ENCODE results near the gene WASL. TPM values are rescaled to one million over a fixed set of nuclear protein-coding genes. Genes with fewer than 3 reads are reported as not detected.
"Not testable (repeated sequence)": the region's sequence is repeated elsewhere in the genome, so short reads cannot be mapped to it uniquely, and the experiment has no call there.

Gene WASL
- polyA plus RNA-seq, 3 donors: 67.6 to 71.6 (median 70.0) TPM

- DNase-seq: no peak
These were observed 10.0 kb downstream of the WASL start for GRCh38 chr7:123738808-123739207.

- DNase-seq: no peak
These were observed 10.4 kb downstream of the WASL start for GRCh38 chr7:123738356-123738755.

GRCh38 chr7:123737168-123737674 is 11.6 kb downstream of the WASL start:
- not testable (repeated sequence) for DNase-seq

DNA sequence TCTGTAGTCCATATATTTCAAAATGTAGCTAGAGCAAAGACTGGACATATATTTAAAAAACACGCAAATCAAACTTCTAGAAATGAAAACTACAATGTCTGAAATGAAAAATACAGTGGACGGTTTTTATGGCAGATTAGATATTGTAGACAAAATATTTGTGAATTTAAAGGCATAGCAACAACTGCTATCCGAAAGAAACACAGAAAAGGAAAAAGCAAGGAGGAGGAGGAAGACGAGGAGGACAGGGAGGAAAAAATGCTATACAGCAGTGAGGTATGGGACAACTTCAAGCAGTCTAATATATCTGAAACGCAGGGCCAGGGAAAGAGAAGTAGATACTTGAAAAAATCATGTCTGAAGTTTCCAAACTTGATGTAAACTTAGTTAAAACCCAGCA is 13.3 kb downstream of the WASL start:
- DNase-seq: no peak

DNA sequence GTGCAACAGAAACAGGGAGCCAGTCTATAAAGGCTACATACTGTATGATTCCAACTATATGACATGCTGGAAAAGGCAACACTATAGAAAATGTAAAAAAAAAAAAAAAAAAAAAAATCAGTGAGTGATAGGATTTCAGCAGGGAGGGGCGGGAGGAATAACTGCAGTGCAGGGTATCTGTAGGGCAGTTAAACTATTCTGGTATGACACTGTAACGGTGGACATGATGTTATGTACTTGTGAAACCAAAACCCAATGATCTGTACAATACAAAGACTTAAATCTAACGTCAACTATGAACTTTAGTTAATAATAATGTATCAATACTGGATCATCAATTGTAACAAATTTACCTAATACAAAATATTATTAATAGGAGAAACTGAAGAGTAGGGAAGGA is 14.3 kb downstream of the WASL start:
- no peak for DNase-seq

DNA sequence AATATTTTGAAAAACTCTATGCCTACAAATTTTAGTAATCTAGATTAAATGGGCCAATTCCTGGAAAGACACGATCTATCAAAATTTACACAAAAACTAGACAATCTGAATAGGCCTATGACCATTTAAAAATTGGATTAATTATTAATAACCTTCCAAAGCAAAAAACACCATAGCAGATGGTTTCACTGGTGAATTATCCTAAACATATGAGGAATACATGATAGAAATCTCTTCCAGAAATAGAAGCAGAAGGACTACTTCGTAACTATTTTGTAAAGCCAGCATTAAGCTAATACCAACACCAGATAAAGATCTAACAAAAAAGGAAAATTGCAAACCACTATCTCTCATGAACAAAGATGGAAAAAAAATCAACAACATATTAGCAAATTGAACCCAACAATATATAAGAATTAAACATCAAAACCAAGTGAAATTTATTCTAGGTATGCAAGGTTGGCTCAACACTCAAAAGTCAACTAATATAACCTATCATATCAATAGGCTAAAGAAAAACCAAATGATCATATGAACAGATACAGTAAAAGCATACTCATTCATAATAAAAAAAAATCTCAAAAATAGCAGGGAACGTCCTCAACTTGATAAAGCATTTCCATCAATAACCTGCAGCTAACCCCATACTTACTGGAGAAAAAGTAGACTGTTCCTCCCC is 16.3 kb downstream of the WASL start:
- DNase-seq: no peak

- DNase-seq: no peak
These were observed 19.6 kb downstream of the WASL start for GRCh38 chr7:123729218-123729578.

- no peak for DNase-seq
These were observed 21.5 kb downstream of the WASL start for GRCh38 chr7:123727071-123727837.

- no peak for DNase-seq
These were observed 23.1 kb downstream of the WASL start for GRCh38 chr7:123725586-123726171.

GRCh38 chr7:123724817-123725253 is 24.0 kb downstream of the WASL start:
- DNase-seq: no peak

- DNase-seq: no peak
These were observed 24.9 kb downstream of the WASL start for GRCh38 chr7:123723913-123724312.

DNA sequence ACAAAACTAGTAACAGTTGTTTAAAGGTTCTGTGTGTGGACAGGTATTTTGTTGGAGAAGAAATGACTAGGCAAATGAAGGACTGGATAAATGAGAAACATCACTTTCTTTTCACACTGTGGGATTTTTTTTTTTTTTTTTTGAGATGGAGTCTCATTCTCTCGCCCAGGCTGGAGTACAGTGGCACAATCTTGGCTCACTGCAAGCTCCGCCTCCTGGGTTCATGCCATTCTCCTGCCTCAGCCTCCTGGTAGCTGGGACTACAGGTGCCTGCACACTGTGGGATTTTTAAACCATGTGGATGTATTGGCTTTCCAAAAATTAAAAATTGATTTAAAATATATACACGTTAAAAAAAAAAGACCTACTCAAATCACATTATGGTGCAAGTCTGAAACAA is 28.3 kb downstream of the WASL start:
- not testable (repeated sequence) for DNase-seq

GRCh38 chr7:123719197-123719721 is 29.5 kb downstream of the WASL start:
- no peak for DNase-seq

DNA sequence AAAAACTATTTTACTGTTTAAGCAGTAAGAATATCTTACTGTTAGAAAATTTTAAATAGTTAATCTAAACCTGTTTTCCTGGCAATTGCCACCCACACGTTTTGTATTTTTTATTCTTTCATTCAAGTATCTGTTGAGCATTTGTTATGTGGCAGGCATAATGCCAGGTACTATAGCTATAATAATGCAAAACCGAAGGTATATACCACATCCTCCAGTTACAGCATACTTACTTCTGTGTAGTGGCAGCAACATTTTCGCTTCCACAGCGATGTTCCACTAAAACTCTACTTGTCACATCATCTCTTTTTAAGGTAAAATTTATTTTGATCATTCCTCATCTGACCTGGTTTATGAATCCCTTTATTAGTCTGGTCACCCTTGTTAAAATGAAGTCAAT is 30.0 kb downstream of the WASL start:
- no peak for DNase-seq

GRCh38 chr7:123717689-123718088 is 31.1 kb downstream of the WASL start:
- DNase-seq: no peak

DNA sequence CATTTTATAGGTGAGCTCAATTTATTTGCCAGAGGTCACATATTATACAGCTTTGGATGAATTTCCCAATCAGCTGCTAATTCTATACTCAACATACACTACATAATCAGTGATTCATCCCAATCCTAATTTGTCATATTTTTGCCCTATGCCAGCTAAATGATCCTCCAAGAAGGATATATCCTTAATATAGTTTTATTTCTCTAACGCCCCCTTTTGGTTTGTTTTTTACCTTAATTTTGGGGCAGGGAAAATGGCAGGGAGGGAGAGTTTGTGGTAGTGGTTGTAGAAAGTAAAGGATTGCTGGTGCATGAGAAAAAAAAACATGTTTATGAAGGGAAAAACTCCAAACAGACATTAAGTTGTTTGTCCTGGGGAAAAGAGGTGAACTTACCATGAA is 31.9 kb downstream of the WASL start:
- no peak for DNase-seq

DNA sequence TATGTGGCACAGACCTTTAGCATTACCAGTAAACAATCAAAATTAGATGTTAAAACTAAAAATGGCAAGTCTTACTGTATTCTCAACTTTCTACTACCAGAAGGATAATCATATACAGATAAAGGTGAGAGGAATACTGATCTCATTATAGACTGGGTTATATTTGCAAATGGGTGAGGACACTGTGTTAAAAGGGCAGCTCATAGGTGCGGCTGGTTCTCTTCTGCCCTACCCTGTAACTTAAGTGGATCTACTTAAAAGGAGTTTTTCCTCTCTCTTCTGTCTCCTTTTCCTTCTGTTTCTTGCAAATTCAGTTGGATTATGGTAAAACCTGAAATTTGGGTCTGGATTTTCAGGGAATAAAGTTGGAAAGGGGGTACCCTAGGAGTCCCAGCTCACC is 33.0 kb downstream of the WASL start:
- no peak for DNase-seq

DNA sequence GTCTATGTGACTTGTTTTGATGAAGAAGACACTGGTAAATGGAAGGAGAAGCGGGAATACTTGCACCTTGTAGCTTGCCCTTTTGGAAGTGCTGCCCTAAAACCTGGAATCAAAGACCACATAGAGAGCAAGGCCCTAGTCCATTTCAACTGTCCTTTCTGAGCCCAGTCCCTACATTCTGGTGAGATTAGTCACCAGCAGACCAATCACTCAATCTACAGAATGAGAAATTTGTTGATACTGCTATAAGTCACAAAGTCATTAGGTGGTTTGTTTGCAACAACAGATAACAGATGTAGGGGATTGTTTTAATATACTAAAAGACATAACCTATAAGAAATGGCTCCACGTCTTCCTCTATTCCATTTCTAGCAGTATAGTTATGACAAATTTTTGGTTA is 33.6 kb downstream of the WASL start:
- no peak for DNase-seq

- no peak for DNase-seq
These were observed 34.3 kb downstream of the WASL start for GRCh38 chr7:123714296-123715080.

DNA sequence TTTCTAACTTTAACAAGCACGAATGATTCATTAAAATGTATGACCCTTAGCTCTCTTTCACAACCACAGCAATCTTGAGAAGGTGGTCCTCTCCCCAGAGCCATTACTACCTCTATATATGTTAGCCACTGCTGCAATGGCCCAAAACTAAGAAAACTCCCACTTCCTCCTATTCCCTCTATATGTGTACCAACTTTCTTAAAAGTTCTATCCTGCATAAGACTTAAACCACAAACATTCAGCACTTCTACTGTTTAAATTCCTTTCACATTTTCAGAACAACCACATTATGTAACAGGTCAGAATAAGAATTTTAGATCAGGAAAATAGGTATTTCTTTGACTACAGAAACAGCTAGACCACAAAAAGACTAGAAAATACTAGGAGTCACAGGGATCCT is 36.2 kb downstream of the WASL start:
- no peak for DNase-seq

DNA sequence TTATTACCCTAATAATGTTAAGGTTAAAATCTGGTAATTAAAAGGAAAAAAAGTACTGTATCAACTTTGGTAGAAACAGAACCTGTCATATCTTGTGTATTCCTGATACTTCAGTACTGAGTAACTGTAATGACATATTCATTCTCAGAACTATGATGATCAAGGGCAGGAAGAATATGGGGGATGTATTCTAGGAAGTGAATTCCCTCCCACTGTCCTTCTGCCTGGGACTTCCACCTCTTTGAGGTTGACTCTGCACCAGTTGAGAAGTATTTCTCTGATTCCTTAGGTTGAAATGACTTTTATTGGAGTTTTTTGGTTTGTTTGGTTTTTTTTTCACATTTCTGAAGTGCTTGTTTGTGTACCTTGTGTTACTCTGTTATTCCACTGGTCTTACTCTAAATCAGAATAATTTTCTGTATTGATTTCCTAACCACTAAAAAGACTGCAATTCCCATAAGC is 36.9 kb downstream of the WASL start:
- DNase-seq: no peak

DNA sequence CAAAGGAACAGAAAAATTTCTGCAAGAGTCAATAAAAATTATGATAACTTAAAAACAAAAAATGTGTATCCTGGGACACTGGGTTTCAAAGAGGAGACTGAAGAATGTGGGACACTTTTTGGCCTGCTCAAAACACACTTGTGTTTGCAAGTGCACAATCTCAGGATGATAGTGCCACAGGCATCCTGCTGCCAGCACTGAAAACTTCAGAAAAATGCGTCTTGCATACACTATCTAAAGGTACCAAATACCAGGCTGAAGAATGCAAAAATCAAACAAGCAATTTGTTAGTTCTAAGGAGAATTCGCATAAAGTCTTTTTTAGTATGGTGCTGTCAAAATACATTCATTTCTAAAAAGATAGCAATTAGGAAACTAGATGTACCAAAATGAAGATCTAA is 38.1 kb downstream of the WASL start:
- no peak for DNase-seq
